HG03575 (cell line): ENCODE measurements around the gene RPS6KL1.

ENCODE experiments used
- ATAC-seq: cut with Tn5 transposase; IDR thresholded peaks from one replicate; pipeline ENCODE4 v1.9.1; 2021; ENCODE audit not compliant: unreplicated experiment, insufficient number of reproducible peaks, low FRiP score; ENCODE audit errors: extremely low read depth

The RPS6KL1 gene

GRCh38 chr14:74952697-74953484, 29.8 kb upstream of the RPS6KL1 start:
- no peak for ATAC-seq

- no peak for ATAC-seq
Observed at GRCh38 chr14:74952180-74952665, 29.2 kb upstream of the RPS6KL1 start.

- no peak for ATAC-seq
Observed at GRCh38 chr14:74951443-74952179, 28.6 kb upstream of the RPS6KL1 start.

GRCh38 chr14:74950795-74951442, 27.9 kb upstream of the RPS6KL1 start:
- no peak for ATAC-seq

GRCh38 chr14:74949859-74950573, 27.0 kb upstream of the RPS6KL1 start:
- ATAC-seq, result no peak

- no peak for ATAC-seq
Observed at GRCh38 chr14:74949191-74949601, 26.1 kb upstream of the RPS6KL1 start.

GRCh38 chr14:74948228-74949175, 25.4 kb upstream of the RPS6KL1 start:
- no peak for ATAC-seq

GRCh38 chr14:74947353-74948227, 24.5 kb upstream of the RPS6KL1 start:
- ATAC-seq, result no peak

- no peak for ATAC-seq
Observed at GRCh38 chr14:74946659-74947281, 23.7 kb upstream of the RPS6KL1 start.

GRCh38 chr14:74945852-74946658, 23.0 kb upstream of the RPS6KL1 start:
- ATAC-seq, result no peak

- no peak for ATAC-seq
Observed at GRCh38 chr14:74945261-74945851, 22.3 kb upstream of the RPS6KL1 start.

GRCh38 chr14:74942608-74943007, 19.5 kb upstream of the RPS6KL1 start:
- ATAC-seq, result no peak

GRCh38 chr14:74942181-74942580, 19.1 kb upstream of the RPS6KL1 start:
- no peak for ATAC-seq

GRCh38 chr14:74941676-74942097, 18.6 kb upstream of the RPS6KL1 start:
- ATAC-seq, result no peak

GRCh38 chr14:74940956-74941565, 18.0 kb upstream of the RPS6KL1 start:
- no peak for ATAC-seq
